ENCODE measurements around the gene PADI6. TPM values are rescaled to one million over a fixed set of nuclear protein-coding genes. Genes with fewer than 3 reads are reported as not detected.

The PADI6 gene
- total and polyA plus RNA-seq, 7 donors, result 0.04 TPM; not detected in 6

- ATAC-seq, result peak in 3 of 4 donors; percentile 43 to 65 (median 64)
Measured at GRCh38 chr1:17335821-17336710, 35.9 kb upstream of the PADI6 start.

DNA sequence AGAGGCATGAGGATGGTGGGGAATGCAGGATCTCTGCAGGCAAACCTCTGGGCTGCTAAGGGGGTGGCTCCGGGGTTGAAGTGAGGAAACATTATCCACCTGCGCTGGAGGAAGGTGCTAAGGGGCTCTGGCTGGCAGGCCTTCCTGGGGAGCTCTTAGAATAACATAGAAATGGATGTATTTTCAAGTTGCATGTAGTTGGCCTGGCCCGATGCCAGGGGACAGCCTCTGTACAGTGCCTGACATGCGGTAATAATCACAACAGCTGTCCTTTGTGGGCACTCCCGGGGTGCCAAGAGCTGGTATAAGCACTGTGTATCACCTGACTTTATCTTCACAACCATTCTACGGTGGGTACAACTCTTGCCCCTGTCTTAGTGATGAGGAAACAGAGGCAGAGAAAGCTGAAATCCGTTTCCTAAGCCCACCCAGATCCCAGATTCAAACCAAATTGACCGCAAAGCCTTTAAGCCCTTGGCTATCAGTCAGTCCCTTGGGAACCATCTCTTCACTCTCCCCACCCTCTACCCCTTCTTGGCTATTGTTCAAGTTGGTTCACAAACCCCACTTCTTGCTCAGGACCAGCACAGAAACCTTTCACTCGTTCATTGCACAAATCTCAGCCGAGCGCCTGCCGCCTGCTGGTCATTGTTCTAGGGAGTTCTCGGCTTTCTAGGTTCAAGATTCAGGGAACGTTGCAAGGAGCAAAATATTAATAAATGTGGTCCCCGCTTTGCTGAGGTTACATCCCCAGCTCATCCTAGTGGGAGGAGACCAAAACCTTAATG lies 33.1 kb upstream of the PADI6 start:
- DNase-seq (no peak), ATAC-seq (no peak)
- H3K4me3 ChIP-seq, result no peak overlapping the region
- intact Hi-C loops (cut with DNase I), result loop anchor here in 1 of 2 donors (5.0 kb wide), 1 partner anchor 217 kb away; no protein-coding TSS in a partner anchor
- no peaks in the 10 kb centered on the region for H3K9me3 ChIP-seq
- WGBS, 3 donors, result 52 to 57% (median 53%) methylated on average over 15 of the region's 15 CpGs
- TF ChIP-seq, protein P1, sequence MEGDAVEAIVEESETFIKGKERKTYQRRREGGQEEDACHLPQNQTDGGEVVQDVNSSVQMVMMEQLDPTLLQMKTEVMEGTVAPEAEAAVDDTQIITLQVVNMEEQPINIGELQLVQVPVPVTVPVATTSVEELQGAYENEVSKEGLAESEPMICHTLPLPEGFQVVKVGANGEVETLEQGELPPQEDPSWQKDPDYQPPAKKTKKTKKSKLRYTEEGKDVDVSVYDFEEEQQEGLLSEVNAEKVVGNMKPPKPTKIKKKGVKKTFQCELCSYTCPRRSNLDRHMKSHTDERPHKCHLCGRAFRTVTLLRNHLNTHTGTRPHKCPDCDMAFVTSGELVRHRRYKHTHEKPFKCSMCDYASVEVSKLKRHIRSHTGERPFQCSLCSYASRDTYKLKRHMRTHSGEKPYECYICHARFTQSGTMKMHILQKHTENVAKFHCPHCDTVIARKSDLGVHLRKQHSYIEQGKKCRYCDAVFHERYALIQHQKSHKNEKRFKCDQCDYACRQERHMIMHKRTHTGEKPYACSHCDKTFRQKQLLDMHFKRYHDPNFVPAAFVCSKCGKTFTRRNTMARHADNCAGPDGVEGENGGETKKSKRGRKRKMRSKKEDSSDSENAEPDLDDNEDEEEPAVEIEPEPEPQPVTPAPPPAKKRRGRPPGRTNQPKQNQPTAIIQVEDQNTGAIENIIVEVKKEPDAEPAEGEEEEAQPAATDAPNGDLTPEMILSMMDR (IDR thresholded peaks at IDR 0.05), result no peak
- peaks cover 0 to 11% (median 2%) of the 10 kb centered on the region in 3 donors for H3K27me3 ChIP-seq (ENCODE audit: insufficient read depth in 3 of 3, low read length in 2 of 3)
- H3K36me3 ChIP-seq (ENCODE audit: insufficient read depth in 1 of 2, low read depth in 1 of 2), result no peaks in the 10 kb centered on the region
- H3K4me1 ChIP-seq, result no peaks in the 10 kb centered on the region
- no peak overlapping the region for H3K27ac ChIP-seq

More at GRCh38 chr1:17335821-17336710, 35.9 kb upstream of the PADI6 start:
- no peak overlapping the region for H3K27ac ChIP-seq
- intact Hi-C loops (cut with DNase I), result loop anchor here (1.0 to 5.0 kb wide), 3 partner anchors 211 to 277 kb away; no protein-coding TSS in a partner anchor
- no peak overlapping the region for H3K4me3 ChIP-seq
- H3K36me3 ChIP-seq (ENCODE audit: insufficient read depth in 1 of 2, low read depth in 1 of 2), result no peaks in the 10 kb centered on the region
- DNase-seq, result peak; percentile 67 to 79
- TF ChIP-seq, protein P1 (IDR thresholded peaks at IDR 0.05), result peak; percentile 76
- H3K9me3 ChIP-seq, result no peaks in the 10 kb centered on the region
- 23 to 26% (median 24%) methylated on average over 20 of the region's 20 CpGs for WGBS, 3 donors
- peaks cover 0 to 20% (median 6%) of the 10 kb centered on the region in 3 donors for H3K27me3 ChIP-seq (ENCODE audit: insufficient read depth in 3 of 3, low read length in 2 of 3)
- no peaks in the 10 kb centered on the region for H3K4me1 ChIP-seq

DNA sequence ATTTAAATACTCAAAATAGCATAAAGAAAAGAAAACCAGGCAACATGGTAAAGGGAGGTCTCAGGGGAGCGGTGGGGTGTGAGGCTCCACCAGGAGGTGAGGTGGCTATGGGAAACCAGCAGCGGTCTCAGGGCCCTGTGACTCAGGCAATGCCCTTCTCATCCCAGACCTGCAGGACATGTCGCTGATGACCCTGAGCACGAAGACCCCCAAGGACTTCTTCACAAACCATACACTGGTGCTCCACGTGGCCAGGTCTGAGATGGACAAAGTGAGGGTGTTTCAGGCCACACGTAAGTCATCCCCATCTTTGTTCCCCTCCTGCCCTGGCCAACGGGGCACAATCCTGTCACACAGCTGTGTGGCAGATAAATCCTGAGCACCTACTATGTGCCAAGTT lies 32.5 kb upstream of the PADI6 start:
- WGBS, 3 donors, result 68 to 77% (median 74%) methylated on average over 7 of the region's 7 CpGs
- no peak overlapping the region for H3K4me3 ChIP-seq
- H3K9me3 ChIP-seq, result no peaks in the 10 kb centered on the region
- H3K4me1 ChIP-seq, result no peaks in the 10 kb centered on the region
- H3K27ac ChIP-seq, result no peak overlapping the region
- no peaks in the 10 kb centered on the region for H3K36me3 ChIP-seq (ENCODE audit: insufficient read depth in 1 of 2, low read depth in 1 of 2)
- TF ChIP-seq, protein P1 (IDR thresholded peaks at IDR 0.05), result no peak
- DNase-seq (no peak), ATAC-seq (no peak)
- intact Hi-C loops (cut with DNase I), result loop anchor here in 1 of 2 donors (5.0 kb wide), 1 partner anchor 217 kb away; no protein-coding TSS in a partner anchor
- peaks cover 0 to 11% (median 2%) of the 10 kb centered on the region in 3 donors for H3K27me3 ChIP-seq (ENCODE audit: insufficient read depth in 3 of 3, low read length in 2 of 3)

GRCh38 chr1:17340358-17340757 lies 31.6 kb upstream of the PADI6 start:
- ATAC-seq (no peak), DNase-seq (no peak)
- Histone ChIP-seq H3K4me1 (no peaks in the 10 kb centered on the region), H3K36me3 (ENCODE audit: insufficient read depth in 1 of 2, low read depth in 1 of 2) (no peaks in the 10 kb centered on the region), H3K9me3 (no peaks in the 10 kb centered on the region), H3K4me3 (no peak overlapping the region), H3K27me3 (ENCODE audit: insufficient read depth in 3 of 3, low read length in 2 of 3) (peaks cover 0 to 11% (median 2%) of the 10 kb centered on the region in 3 donors), H3K27ac (no peak overlapping the region)
- TF ChIP-seq, protein P1 (IDR thresholded peaks at IDR 0.05), result no peak
- 72 to 77% (median 76%) methylated on average over 8 of the region's 8 CpGs for WGBS, 3 donors
- intact Hi-C loops (cut with DNase I), result no loop called here
